NCI-H1105 treated with DMSO at 0.1 percent for 48 hours (cell line): Measurements from ENCODE around the gene TBC1D5.

Experiments used
- DNase-seq: peaks from one replicate; lab custom pipeline; 2025; lab: John Stamatoyannopoulos, UW

The TBC1D5 gene

DNA sequence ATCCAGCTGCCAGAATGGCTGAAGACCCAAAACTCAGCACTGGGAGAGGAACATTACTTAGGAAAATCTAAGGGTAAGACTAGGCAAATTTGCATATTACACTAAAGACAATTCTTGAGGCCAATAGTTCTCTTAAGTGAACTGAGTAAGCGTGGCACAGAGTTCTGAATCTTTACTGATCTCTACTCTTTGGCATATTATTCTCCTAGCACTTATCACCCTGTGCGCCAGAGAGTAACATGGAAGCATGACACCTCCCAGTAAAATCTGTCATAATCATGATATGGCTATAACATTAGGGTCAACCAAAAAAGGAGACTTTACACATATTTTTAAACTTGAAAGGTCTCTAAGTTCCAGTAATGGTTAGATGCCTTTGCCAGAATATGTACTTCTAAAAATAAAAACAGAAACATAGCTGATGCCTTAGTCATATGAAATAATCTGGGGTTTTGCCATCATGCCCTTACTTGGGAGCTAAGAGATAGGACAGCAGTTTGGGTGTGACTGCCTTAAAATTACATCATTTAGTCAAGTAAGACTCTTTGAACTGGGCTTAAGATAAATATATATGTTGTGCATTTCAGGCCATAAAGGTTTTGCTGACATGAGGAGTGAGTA is 567.1 kb downstream of the TBC1D5 start:
- no peak for DNase-seq

DNA sequence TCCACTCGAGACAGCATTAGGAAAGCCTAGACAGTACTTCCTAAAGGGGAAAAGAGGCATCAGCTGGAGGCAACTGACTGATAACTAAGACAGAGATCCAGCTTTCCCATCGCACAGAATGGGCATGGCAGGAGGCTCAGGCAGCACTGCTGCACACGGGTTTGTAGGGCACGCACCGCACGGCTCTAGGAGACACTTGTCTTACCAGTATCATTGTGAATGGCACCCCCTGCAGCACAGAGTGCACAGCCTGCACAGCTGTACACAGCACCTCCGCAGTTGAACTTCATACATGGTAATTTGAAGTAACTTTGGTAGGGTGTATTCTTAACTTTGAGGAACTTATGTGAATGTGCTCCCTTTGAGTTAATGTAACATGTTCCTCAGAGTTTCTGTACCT is 576.1 kb downstream of the TBC1D5 start:
- DNase-seq, result no peak

DNA sequence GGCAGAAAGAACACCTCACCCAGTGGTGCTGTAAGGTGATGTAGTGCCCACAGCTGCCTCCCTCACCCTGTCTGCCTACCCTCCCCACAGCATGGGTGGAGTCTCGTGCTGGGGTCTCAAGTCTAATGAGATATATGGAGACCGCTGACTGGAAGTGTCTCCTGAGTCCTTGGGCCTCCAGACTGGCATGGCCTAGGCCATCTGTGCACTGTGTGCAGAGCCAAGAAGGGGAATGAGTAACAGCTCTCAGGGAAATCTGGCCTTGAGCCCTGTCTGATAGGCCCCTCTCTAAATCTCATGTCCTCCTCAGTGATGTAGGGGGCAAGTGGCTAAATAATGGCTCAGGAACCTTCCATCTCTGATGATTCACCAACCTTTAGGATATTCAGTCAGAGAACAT is 580.3 kb downstream of the TBC1D5 start:
- no peak for DNase-seq

DNA sequence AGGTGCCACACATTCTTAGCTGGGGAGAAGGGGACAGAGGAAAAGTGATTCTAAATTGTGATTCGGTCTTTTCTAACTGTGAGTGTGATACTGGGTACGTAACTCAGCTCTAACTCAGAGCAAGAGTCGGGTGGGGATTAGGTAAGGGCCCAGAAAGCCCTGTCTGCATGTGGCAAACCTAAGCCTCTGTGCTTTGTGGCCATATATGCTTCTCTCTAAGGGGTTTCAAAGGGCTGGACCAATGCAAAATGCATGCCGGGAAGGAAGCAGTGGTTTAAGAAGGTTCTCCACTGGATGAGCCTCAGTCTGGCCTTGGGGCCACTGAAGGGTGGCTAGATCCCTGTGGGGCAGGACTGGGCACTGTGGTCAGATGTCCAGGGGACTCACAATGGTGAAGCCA is 581.8 kb downstream of the TBC1D5 start:
- no peak for DNase-seq

DNA sequence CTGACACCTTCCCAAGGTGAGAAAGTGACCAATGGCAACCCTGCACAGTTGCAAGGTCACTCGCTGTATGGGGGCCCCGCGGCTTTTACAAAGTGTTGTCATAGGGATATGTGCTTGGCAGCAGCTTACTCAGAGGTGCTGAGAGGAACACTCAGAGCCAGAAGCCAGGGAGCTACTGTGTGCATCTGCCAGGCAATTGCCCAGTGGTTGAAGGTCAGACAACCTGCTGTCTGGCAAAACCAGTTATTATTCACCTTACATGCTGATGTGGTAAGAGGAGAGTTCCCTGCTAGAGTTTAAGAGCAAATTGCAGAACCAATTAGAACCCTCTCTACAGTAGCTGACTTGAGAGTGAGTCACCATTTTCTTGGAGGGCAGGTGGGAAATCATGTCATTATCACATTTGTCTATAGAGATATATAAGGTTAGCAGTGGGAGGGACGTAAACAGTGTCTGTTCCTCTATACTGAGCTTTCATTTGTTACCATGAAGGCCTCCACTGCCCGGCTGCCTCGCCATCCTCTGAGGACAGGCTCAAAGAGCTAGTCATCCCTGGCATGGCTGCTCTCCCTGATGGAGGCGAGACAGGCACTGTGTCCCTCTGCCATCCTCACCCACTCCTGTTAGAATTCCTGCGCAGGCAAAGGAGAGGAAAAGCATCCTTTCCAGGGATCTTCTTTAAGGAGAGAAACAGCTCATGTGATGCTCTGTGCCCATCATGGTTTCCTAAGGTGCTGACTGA is 583.3 kb downstream of the TBC1D5 start:
- DNase-seq, result no peak

DNA sequence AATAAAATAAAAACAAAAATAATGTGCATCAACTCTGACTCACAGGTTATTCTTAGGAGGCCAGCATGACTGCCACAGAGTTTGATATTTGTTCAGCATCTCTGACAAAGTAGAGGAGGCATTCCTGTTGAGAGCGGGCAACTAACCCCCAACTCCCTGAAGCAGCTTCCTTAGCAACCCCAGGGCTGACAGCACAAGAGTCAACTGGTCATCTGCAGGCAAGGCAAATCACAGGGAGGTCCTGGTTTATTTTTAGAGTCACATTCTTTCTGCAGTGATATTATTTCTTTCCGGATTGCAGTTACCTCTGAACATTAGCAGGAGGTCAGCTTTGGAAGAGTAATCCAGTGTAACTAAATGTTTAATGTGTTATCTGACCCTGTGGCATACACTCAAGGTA is 584.7 kb downstream of the TBC1D5 start:
- DNase-seq, result no peak

DNA sequence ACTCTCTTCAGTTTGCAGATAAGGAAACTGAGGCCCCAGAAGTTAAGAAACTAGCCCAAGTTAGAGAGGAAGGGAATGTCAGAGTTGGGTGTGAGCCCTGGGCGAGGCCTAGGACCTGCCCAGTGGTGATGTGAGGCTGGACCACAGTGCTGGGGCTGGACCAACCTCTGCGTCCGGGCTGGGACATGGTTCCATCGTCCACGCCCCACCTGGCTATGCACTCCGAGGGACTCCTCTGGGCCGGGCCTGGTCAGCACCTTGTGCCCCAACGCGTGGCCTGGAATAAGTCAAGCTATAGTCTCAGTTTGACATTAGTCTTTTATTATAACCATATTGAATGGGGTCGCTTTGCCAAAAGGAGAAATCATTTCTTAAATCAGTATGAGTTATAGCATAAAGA is 585.6 kb downstream of the TBC1D5 start:
- DNase-seq, result no peak

DNA sequence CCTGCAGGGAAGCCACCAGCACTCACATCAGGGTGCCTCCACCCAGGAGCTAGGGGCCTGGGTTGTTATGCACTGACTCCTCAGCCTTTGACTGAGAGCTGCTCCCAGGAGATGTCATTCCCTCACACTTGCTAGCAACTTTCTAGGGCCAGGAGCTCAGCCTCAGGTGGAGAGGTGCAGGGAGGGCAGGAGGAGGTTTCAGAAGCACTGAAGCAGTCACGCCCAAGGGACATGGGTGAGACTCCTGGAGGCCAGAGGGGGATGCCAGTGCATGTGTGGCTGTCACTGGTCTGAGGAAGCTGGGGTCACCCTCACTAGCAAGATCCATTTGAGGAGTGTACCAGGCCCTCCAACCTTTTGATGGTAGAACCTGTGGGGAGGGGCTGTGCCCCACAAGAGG is 586.5 kb downstream of the TBC1D5 start:
- DNase-seq, result no peak

DNA sequence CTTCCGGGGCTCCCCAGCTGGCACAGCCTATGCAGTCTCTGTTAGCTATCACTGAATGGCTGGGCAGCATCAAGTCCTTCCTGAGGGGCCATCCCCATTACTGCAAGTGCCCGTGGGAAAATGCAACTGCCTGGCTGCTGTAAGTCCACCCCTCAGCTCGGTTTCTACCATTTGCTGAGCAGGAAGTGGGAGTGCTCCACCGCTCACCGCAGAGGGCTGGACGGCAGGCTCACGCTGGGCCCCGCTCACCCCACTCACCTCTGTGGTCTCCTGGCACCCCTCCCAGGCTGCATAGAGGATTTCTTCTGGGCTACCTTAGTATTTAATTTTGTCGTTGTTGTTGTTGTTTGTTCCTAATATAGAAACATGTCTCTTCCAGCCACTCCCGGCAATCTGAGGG is 587.5 kb downstream of the TBC1D5 start:
- DNase-seq, result no peak

DNA sequence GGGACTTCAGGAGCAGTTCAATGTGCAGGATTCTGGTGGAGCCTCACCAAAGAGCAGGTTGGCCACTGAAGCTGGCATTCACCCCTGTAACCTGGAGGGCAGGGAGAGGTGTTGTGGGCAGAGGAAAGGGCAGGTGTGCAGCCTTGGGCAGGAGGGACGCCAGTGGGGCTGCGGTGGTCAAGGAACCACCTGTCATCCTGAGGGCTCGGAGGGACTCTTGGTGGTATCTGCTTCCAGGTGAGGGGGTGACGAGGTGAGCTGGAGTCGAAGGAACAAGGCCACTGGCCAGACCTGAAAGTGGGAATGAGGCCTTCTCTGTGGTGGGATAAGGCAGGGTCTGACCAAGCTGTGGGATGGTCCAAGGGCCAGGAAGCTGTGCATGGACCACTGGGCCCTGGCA is 588.2 kb downstream of the TBC1D5 start:
- DNase-seq, result no peak

DNA sequence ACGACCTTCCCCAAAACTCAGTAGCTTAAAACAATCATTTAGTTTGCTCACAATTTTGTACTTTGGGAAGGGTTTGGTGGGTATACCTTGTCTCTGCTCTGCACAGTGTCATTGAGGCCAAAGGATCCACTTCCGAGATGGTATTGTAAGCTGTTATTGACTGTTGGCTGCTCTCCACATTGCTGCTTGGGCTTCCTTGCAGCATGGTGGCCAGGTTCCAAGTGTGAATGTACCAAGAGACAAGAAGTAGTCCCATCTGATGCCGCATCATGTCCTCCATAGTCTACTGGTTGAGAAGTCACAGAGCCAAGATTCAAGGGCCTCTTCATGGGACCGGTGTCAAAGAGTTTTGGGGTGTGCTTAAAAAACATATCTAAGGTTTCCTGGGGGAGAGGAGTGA is 589.2 kb downstream of the TBC1D5 start:
- no peak for DNase-seq

DNA sequence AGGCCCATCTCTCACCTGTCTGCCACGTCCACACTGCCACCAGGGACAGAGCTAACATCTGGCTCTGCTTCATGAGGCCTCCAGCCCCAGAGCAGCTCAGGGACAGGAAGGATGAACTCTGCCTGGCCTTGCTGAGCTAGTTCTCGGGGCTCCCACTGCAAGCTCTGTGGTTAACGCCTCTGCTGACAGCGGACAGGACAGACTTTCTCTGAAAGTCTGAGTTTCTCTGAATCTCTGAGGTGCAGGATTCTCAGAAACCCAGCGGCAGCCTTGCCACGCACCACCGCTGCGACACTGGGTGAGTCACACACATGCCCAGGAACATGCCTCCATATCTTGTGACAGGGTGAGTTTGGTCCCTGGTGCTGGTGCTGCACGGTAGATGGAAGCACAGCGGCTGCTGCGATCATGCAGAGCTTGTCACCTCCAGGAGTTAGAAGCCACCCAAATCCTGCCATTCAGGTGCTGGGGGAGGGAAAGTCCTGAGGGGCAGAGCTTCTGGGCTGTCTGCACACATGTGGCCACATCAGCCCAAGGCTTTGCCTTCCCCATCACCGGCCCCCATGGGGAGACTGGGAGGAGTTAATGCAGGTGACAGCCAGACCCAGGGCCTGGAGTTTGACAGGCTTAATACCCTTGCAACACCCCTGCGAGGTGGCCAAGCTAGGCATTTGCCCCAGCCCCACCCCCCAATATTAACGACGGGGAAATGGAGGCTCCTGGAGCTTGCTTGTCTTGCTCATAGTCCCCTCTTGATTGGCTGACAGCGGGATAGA is 590.6 kb downstream of the TBC1D5 start:
- no peak for DNase-seq

DNA sequence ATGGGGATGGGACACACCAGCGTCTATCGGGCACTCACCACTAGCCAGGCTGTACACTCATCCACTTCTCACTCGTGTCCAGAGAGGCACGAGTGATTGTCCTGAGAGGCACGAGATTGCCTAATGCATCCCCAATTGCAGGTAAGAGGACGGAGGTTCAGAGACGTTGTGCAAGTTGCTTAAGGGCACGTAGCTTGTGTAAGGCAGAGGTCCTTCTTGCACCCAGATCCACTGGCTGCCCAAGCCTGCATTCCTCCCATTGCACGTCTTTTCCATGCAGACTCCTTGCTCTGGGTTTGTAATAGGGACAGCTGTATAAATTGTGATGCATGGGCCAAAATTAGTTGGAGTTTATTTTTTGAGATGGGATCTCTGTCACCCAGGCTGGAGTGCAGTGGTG is 593.4 kb downstream of the TBC1D5 start:
- DNase-seq, result no peak

DNA sequence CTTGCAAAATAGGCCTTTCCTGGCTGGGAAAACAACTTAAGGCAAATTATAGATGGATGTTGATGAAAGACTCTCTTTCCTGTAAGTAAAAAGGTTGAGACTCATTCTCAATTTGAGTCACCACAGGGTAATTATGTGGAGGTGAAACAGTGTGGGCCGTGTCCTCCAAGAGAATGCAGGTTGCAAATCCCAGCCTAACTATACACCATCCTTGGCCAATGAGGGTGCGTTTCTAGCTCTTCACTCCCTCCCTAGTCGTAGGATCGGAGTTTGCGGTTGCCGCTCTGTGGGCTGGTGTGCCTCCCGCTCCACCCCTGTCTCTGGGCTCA is 597.8 kb downstream of the TBC1D5 start:
- DNase-seq, result no peak

DNA sequence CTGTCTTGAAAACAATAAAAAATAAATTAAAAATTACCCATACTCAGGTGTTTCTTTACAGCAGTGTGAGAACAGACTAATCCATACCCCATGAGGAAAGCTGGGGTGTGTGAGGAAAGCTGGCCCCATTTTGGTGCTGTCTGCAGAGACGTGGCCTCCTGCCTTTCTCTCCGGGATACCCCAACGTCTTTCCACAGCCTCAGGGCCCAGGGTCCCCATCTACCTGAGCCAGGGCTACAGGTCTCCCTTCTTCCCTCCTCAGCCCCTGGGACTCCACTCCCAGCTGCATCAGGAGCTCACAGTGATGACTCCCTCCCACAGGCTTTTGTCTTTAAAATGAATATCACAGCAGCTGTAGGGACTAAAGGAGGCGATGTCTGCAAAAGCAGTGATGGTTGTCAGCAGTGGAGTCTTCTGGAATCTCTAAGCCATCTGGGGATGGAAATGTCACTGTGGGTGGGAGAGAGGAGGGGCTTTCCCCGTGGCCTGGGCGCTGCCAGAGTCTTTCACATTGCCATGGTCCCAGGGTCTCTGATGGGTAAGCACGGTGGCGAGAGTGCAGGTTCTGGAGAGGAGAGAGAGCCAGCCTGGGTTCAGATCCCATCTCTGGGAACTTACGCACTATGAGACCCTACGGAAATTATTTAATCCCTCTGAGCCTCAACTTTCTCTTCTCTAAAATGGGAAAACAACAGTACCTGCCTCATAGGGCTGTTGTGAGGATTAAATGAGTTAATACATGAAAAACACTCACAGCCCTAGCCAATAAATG is 598.4 kb downstream of the TBC1D5 start:
- no peak for DNase-seq

DNA sequence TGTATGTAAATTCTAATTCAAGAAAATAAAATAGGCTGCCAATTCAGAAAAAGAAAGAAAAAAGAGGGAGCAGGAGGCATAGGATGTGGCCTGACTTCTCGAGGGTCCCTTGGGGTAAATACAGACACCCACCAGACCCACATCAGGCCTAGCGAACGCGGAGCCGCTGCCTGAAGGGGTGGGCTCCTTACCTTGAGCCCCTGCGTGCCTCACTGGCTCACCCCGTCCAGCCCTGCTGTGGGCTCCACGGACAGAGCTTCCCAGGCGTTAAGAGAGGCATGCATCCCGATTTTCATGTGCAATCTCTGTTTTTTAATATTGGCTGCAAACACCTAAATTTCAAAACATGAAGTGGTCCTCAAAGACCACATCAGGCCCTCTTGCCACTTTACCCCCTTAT is 599.9 kb downstream of the TBC1D5 start:
- no peak for DNase-seq

DNA sequence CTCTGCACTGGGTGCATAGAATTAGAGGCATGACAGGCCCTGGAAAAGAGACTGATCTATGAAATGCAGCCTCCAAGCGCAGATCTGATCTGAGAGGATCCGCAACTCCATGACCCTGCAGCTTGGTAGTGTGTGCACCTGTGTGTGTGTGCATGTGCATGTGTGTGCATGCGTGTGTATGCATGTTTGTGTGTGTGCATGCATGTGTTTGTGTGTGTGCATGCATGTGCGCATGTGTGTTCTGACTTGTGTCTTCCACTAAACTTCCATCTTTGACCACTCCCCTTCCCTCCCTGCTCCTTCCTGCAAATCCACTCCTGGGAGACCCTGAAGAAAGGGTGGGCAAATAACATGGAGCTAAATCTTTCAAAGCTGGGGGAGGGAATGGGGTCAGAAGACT is 600.7 kb downstream of the TBC1D5 start:
- no peak for DNase-seq

DNA sequence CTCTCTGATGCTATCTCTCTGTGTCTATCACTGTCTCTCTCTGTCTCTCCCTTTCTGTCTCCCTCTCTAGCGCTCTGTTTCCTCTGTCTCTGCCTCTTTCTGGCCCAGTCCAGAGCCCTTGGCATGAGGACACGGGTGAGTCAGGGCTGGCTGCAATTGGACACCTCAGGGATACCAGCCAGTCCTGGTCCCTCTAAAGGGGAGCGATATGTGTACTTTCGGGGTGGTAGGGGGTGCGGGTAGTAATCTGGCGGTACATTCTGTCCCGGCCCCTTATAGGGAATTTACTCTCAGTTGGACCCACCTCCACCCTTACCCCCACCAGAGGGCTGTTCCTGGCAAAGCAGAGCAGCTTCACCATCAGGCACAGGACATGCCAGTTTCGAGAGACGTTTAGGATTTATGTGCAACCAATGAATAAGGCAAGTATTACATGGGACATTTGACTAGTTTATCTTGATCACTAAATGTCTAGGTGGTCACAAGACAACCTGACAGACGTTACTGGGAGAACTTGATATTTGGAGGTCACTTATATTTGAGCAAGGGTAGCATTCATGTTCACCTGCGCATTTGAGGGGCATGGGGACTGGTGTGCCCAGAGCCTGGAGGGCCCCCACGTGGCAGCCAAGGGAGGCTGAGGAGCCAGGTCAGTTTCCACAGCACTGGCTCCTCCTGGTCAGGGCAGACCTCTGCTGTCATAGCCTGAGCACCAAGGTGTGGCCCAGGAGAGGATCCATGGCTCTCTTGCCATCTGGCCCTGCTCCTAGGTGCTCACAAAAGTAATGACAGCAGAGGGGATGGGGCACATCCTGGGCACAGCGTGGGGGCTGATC is 601.5 kb downstream of the TBC1D5 start:
- DNase-seq, result no peak

DNA sequence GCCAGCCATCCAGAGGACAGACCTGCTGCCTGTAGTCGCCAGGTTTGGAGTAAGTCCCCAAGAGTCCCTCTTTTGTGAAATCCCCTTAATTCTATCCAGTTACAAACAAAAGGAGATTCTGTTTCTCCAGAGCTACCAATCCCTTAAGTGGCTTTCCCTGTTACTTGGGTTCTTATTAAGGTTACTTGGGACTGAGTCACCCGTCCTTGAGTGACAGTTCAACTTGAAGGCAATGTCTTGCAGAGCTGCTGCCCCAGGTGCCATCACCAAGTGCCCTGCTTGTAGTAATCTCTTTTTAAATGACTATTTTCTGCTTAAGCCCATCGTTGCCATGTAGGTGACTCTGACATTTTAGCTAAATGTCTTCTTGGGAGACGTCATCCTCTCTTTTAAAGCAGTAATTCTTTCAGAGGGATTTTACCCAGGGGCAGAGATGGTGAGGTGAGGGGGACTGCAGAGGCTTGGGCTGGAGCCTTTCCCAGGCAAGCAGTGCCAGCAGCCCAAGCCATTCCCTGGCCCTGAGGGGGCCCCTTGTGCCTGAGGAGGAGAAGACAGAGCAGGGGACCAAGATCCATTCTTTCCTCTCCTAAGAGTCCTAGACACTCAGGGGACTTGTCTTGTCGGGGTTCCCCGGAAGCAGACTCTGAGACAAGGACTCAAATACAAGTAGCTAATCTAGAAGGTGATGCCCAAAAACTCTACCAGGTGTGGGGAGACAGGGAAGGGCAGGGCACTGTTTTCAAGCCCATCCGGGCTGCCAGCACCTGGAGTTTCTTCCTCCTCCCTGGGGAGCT is 604.0 kb downstream of the TBC1D5 start:
- DNase-seq, result no peak

DNA sequence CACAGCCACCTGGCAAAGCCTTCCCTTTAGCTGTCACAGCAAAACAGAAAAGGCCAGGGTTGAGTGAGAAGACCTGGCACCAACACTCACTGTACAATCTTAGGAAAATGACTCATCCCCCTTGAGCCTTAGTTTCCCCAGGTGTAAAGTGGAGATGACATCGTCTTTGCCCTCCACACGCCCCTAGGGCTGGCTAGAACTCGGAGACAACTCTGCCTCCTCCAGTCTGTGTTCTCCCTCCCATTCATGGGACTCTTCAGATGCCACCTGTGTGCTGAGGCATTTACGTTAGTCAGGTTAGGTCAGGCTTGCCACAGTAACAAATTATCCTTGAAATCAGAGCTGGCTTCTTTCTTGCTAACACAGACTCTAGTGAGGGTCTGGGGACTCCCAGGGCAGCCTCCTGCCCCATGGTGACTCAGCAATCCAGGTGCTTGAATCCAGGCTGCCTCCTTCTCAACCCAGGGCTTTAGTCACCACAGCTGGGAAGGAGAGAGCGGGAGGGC is 605.1 kb downstream of the TBC1D5 start:
- no peak for DNase-seq
